ENCODE data around the gene CES3.

Gene CES3

GRCh38 chr16:66920924-66921680 is 40.0 kb upstream of the CES3 start:
- no peak for TF ChIP-seq CTCF (IDR thresholded peaks at IDR 0.05; ENCODE audit: extremely low read depth, insufficient read depth, missing control alignments)
- in situ Hi-C loops (cut with MboI; ENCODE audit: low pct_unique_long_range_greater_than_20kb, low sequenced_read_pairs, unreplicated experiment): no loop called here
- DNase-seq (ENCODE audit: low spot score): no peak

GRCh38 chr16:66921729-66922450 is 39.2 kb upstream of the CES3 start:
- TF ChIP-seq CTCF (IDR thresholded peaks at IDR 0.05; ENCODE audit: extremely low read depth, insufficient read depth, missing control alignments): no peak
- in situ Hi-C loops (cut with MboI; ENCODE audit: low pct_unique_long_range_greater_than_20kb, low sequenced_read_pairs, unreplicated experiment): no loop called here
- no peak for DNase-seq (ENCODE audit: low spot score)

GRCh38 chr16:66923247-66923731 is 37.8 kb upstream of the CES3 start:
- DNase-seq (ENCODE audit: low spot score): no peak
- TF ChIP-seq CTCF (IDR thresholded peaks at IDR 0.05; ENCODE audit: extremely low read depth, insufficient read depth, missing control alignments): no peak
- in situ Hi-C loops (cut with MboI; ENCODE audit: low pct_unique_long_range_greater_than_20kb, low sequenced_read_pairs, unreplicated experiment): no loop called here

GRCh38 chr16:66923866-66924265 is 37.2 kb upstream of the CES3 start:
- in situ Hi-C loops (cut with MboI; ENCODE audit: low pct_unique_long_range_greater_than_20kb, low sequenced_read_pairs, unreplicated experiment): no loop called here
- TF ChIP-seq CTCF (IDR thresholded peaks at IDR 0.05; ENCODE audit: extremely low read depth, insufficient read depth, missing control alignments): no peak
- no peak for DNase-seq (ENCODE audit: low spot score)

- in situ Hi-C loops (cut with MboI; ENCODE audit: low pct_unique_long_range_greater_than_20kb, low sequenced_read_pairs, unreplicated experiment): no loop called here
- peak; percentile 54 for TF ChIP-seq CTCF (IDR thresholded peaks at IDR 0.05; ENCODE audit: extremely low read depth, insufficient read depth, missing control alignments)
- peak; percentile 79 for DNase-seq (ENCODE audit: low spot score)
Measured at GRCh38 chr16:66924527-66925321, 36.3 kb upstream of the CES3 start.

GRCh38 chr16:66925322-66925840 is 35.7 kb upstream of the CES3 start, which contains the start of gene RRAD:
TSS of gene RRAD (minus strand) at chr16:66925535. CDS start at chr16:66925179, 356 bp downstream.
- TF ChIP-seq CTCF (IDR thresholded peaks at IDR 0.05; ENCODE audit: extremely low read depth, insufficient read depth, missing control alignments): no peak
- DNase-seq (ENCODE audit: low spot score): peak; percentile 63
- in situ Hi-C loops (cut with MboI; ENCODE audit: low pct_unique_long_range_greater_than_20kb, low sequenced_read_pairs, unreplicated experiment): no loop called here
